Measurements from ENCODE around the gene WDR4. TPM values are rescaled to one million over a fixed set of nuclear protein-coding genes. Genes with fewer than 3 reads are reported as not detected.

Gene WDR4
- total and polyA plus RNA-seq, 9 of the 15 experiments (the other 6 are each of a cell fraction or from before 2014, with no cell fraction given) = 5.4 to 95.4 (median 32.1) TPM

GRCh38 chr21:42892931-42893755 lies 13.8 kb upstream of the WDR4 start, which contains the start of gene NDUFV3 (continued):
- TF ChIP-seq ZFP36 (IDR thresholded peaks at IDR 0.05; ENCODE audit: low read depth, low read length, partially characterized antibody) = peak; percentile 54
- peak; percentile 81 for TF ChIP-seq ERF (CRISPR knock-in tag; IDR thresholded peaks at IDR 0.05)
- TF ChIP-seq EWSR1 (IDR thresholded peaks at IDR 0.05; ENCODE audit: borderline replicate concordance, low read depth, partially characterized antibody) = no peak
- no peak for TF ChIP-seq SRSF7 (optimal IDR thresholded peaks at IDR 0.05; ENCODE audit: low read depth, low read length)
- TF ChIP-seq ZNF609 (CRISPR knock-in tag; IDR thresholded peaks at IDR 0.05; ENCODE audit: borderline replicate concordance) = no peak
- TF ChIP-seq DNMT1 (IDR thresholded peaks at IDR 0.05) = no peak
- peak; percentile 70 for TF ChIP-seq JUND (IDR thresholded peaks at IDR 0.05; ENCODE audit: borderline replicate concordance, low read depth, low read length)
- no peak; the same call in 2 of the 3 replicates for TF ChIP-seq JUND (tag; IDR thresholded peaks at IDR 0.05; ENCODE audit: borderline replicate concordance, low read depth, low read length)
- TF ChIP-seq ZNF12 (CRISPR knock-in tag; IDR thresholded peaks at IDR 0.05) = peak; percentile 84
- no peak for TF ChIP-seq KDM1A (IDR thresholded peaks at IDR 0.05)
- TF ChIP-seq CHD1 (IDR thresholded peaks at IDR 0.05; ENCODE audit: low read length) = peak; percentile 96
- no peak for TF ChIP-seq TEAD4 (IDR thresholded peaks at IDR 0.05; ENCODE audit: low read length)
- TF ChIP-seq TEAD4 (CRISPR knock-in tag; IDR thresholded peaks at IDR 0.05; ENCODE audit: borderline replicate concordance) = peak; percentile 81; the same call in 1 of the 2 replicates
- peak; percentile 66; the same call in 1 of the 2 replicates for TF ChIP-seq ARID3B (CRISPR knock-in tag; IDR thresholded peaks at IDR 0.05; ENCODE audit: borderline replicate concordance)
- TF ChIP-seq GTF2E2 (tag; IDR thresholded peaks at IDR 0.05) = peak; percentile 98
- no peak for TF ChIP-seq CHAMP1 (IDR thresholded peaks at IDR 0.05)
- no peak; the same call in none of the 2 replicates for TF ChIP-seq E2F4 (CRISPR knock-in tag; IDR thresholded peaks at IDR 0.05; ENCODE audit: low read depth)
